ENCODE data around the gene RNASEH1.

DNA sequence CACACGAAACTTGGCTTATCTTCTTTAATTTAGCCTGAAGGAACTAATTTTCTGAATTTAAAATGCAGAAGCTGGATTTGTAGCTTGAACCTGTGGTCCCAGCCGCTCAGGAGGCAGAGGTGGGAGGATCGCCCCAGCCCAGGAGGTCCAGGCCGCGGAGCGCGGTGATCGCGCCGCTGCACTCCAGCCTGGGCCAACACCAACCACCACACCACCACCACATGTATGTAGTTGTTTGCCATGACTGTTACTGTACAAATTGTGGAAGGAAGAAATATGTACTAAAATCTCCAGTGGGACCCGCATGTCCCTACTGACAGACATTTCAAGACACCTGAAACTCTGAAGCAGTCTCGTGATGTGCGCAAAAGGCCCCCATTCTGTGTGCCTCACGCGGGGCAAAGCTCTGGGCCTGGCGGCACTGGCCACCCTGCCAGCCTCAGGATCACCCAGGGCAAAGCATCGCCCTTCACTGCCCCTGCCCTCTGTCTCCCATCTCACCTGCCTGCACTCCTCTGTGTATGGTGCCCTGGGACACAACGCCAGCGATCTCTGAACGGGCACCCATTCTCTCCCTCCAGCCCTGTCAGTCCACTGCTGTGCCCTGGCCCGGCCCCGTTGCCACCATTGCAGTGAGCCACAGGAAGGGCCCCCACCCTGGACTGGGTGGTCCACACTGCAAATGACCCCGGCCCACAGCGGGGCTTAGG lies 28.7 kb downstream of the RNASEH1 start:
- no peak for TF ChIP-seq CTCF (IDR thresholded peaks at IDR 0.05; ENCODE audit: low read depth, low read length, missing input control)
- no peak for TF ChIP-seq TAF1 (conservative IDR thresholded peaks at IDR 0.05)
- no peak for TF ChIP-seq JUND (IDR thresholded peaks at IDR 0.05)
- TF ChIP-seq RAD21 (IDR thresholded peaks at IDR 0.05): no peak
- no peak for TF ChIP-seq REST (IDR thresholded peaks at IDR 0.05)
- TF ChIP-seq, protein P1, sequence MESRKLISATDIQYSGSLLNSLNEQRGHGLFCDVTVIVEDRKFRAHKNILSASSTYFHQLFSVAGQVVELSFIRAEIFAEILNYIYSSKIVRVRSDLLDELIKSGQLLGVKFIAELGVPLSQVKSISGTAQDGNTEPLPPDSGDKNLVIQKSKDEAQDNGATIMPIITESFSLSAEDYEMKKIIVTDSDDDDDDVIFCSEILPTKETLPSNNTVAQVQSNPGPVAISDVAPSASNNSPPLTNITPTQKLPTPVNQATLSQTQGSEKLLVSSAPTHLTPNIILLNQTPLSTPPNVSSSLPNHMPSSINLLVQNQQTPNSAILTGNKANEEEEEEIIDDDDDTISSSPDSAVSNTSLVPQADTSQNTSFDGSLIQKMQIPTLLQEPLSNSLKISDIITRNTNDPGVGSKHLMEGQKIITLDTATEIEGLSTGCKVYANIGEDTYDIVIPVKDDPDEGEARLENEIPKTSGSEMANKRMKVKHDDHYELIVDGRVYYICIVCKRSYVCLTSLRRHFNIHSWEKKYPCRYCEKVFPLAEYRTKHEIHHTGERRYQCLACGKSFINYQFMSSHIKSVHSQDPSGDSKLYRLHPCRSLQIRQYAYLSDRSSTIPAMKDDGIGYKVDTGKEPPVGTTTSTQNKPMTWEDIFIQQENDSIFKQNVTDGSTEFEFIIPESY (IDR thresholded peaks at IDR 0.05): no peak
- no peak for TF ChIP-seq YY1 (IDR thresholded peaks at IDR 0.05)
- no peak for TF ChIP-seq SP1 (IDR thresholded peaks at IDR 0.05)
- no peak for TF ChIP-seq GABPA (IDR thresholded peaks at IDR 0.05 in 1 of 2, conservative IDR thresholded peaks at IDR 0.05 in 1 of 2)
